H9 (cell line): ENCODE measurements around the gene VPS41. TPM values are rescaled to one million over a fixed set of nuclear protein-coding genes. Genes with fewer than 3 reads are reported as not detected.

Experiments used
- DNase-seq: peaks from one replicate; pipeline ENCODE4 v3.0.0-alpha.2; 2017
- H2AFZ ChIP-seq: one replicate; pipeline ENCODE4 v1.6.1; 2013; ENCODE audit warnings: mild to moderate bottlenecking, low read length, control low read depth, moderate library complexity
- H2AK5ac ChIP-seq: 2 replicates; pipeline ENCODE4 v1.6.1; 2013; ENCODE audit warnings: low read length, control low read depth, mixed read lengths; ENCODE audit not compliant: insufficient read length
- H2BK120ac ChIP-seq: one replicate; pipeline ENCODE4 v1.6.1; 2013; ENCODE audit warnings: low read depth, mild to moderate bottlenecking, low read length, control low read depth, inconsistent platforms; ENCODE audit not compliant: poor library complexity, severe bottlenecking
- H2BK12ac ChIP-seq: 2 replicates; pipeline ENCODE4 v1.6.1; 2013; ENCODE audit warnings: low read length, control low read depth, mixed read lengths, low read depth; ENCODE audit not compliant: insufficient read length
- H2BK15ac ChIP-seq: 2 replicates; pipeline ENCODE4 v1.6.1; 2013; ENCODE audit warnings: low read depth, low read length, control low read depth
- H2BK20ac ChIP-seq: one replicate; pipeline ENCODE4 v1.6.1; 2013; ENCODE audit warnings: low read depth, mild to moderate bottlenecking, low read length, control low read depth, inconsistent platforms; ENCODE audit not compliant: poor library complexity, severe bottlenecking
- H2BK5ac ChIP-seq: 2 replicates; pipeline ENCODE4 v1.6.1; 2013; ENCODE audit warnings: low read length, control low read depth, mixed read lengths; ENCODE audit not compliant: insufficient read length
- H3K14ac ChIP-seq: 2 replicates; pipeline ENCODE4 v1.6.1; 2013; ENCODE audit warnings: low read length, control low read depth; ENCODE audit not compliant: insufficient read depth
- H3K18ac ChIP-seq: 2 replicates; pipeline ENCODE4 v1.6.1; 2013; ENCODE audit warnings: low read depth, mild to moderate bottlenecking, mixed read lengths, low read length, control low read depth; ENCODE audit not compliant: insufficient read length
- H3K23ac ChIP-seq: 2 replicates; pipeline ENCODE4 v1.6.1; 2013; ENCODE audit warnings: low read length, control low read depth, mixed read lengths, low read depth; ENCODE audit not compliant: insufficient read length
- H3K23me2 ChIP-seq: 2 replicates; pipeline ENCODE4 v1.6.1; 2013; ENCODE audit warnings: low read depth, mild to moderate bottlenecking, mixed read lengths, low read length, control low read depth; ENCODE audit not compliant: insufficient read length, poor library complexity, severe bottlenecking
- H3K27ac ChIP-seq: 2 replicates; pipeline ENCODE4 v1.5.1; 2013; ENCODE audit warnings: low read length, control low read depth, mixed read lengths, low read depth; ENCODE audit not compliant: insufficient read length
- H3K27me3 ChIP-seq: 2 replicates; pipeline ENCODE4 v1.6.1; 2013; ENCODE audit warnings: low read length, control low read depth, inconsistent platforms; ENCODE audit not compliant: insufficient read depth
- H3K4ac ChIP-seq: 2 replicates; pipeline ENCODE4 v1.6.1; 2013; ENCODE audit warnings: low read depth, mild to moderate bottlenecking, control low read depth, inconsistent platforms, low read length, moderate library complexity
- H3K4me1 ChIP-seq: 2 replicates; pipeline ENCODE4 v1.6.1; 2013; ENCODE audit warnings: low read length, control low read depth, inconsistent platforms; ENCODE audit not compliant: insufficient read depth
- H3K4me2 ChIP-seq: 2 replicates; pipeline ENCODE4 v1.6.1; 2013; ENCODE audit warnings: low read length, control low read depth, mixed read lengths; ENCODE audit not compliant: insufficient read length, insufficient read depth
- H3K56ac ChIP-seq: 2 replicates; pipeline ENCODE4 v1.6.1; 2013; ENCODE audit warnings: low read depth, mild to moderate bottlenecking, mixed read lengths, low read length, control low read depth; ENCODE audit not compliant: insufficient read length
- H3K79me1 ChIP-seq: 2 replicates; pipeline ENCODE4 v1.6.1; 2013; ENCODE audit warnings: low read depth, mild to moderate bottlenecking, moderate library complexity, low read length, control low read depth, inconsistent platforms; ENCODE audit not compliant: insufficient read depth, poor library complexity, severe bottlenecking
- H3K79me2 ChIP-seq: 2 replicates; pipeline ENCODE4 v1.6.1; 2013; ENCODE audit warnings: low read length, control low read depth, inconsistent platforms; ENCODE audit not compliant: insufficient read depth
- H3K9ac ChIP-seq: 2 replicates; pipeline ENCODE4 v1.6.1; 2013; ENCODE audit warnings: low read length, control low read depth, mixed read lengths; ENCODE audit not compliant: insufficient read length; ENCODE audit errors: extremely low read depth
- H3K9me3 ChIP-seq: one replicate; pipeline ENCODE4 v1.6.1; 2013; ENCODE audit warnings: low read depth, low read length, inconsistent platforms; ENCODE audit not compliant: control insufficient read depth
- H3T11ph ChIP-seq: one replicate; pipeline ENCODE4 v1.6.1; 2013; ENCODE audit warnings: mild to moderate bottlenecking, low read length, control low read depth, inconsistent platforms
- H4K20me1 ChIP-seq: one replicate; pipeline ENCODE4 v1.6.1; 2013; ENCODE audit not compliant: control insufficient read depth, insufficient read length, insufficient read depth
- H4K5ac ChIP-seq: 2 replicates; pipeline ENCODE4 v1.6.1; 2013; ENCODE audit warnings: low read depth, mild to moderate bottlenecking, mixed read lengths, low read length, control low read depth; ENCODE audit not compliant: insufficient read length
- H4K8ac ChIP-seq: replicated peaks from 2 replicates; pipeline ENCODE4 v1.6.1; 2013; ENCODE audit warnings: low read length, control low read depth, mixed read lengths, low read depth; ENCODE audit not compliant: insufficient read length
- H4K91ac ChIP-seq: 2 replicates; pipeline ENCODE4 v1.6.1; 2013; ENCODE audit warnings: low read depth, mild to moderate bottlenecking, moderate library complexity, mixed read lengths, low read length, control low read depth; ENCODE audit not compliant: insufficient read length
- H3K27ac Mint-ChIP-seq, 3 experiments: 2 replicates in 2 of 3; 3 replicates in 1 of 3; pipeline ENCODE4 v1.8.0; 2020 to 2021; ENCODE audit warnings: mixed read lengths in 3 of 3, mild to moderate bottlenecking in 1 of 3, moderate library complexity in 1 of 3
- H3K27me3 Mint-ChIP-seq: 2 replicates; pipeline ENCODE4 v1.8.0; 2021; ENCODE audit warnings: low read depth, mild to moderate bottlenecking, moderate library complexity, mixed read lengths
- H3K36me3 Mint-ChIP-seq, 3 experiments: 2 replicates in 2 of 3; 3 replicates in 1 of 3; pipeline ENCODE4 v1.8.0; 2020 to 2021; ENCODE audit warnings: low read depth in 3 of 3, mixed read lengths in 3 of 3; ENCODE audit not compliant: insufficient read depth in 1 of 3
- H3K4me1 Mint-ChIP-seq, 2 experiments: 2 replicates each; pipeline ENCODE4 v1.8.0; 2020; ENCODE audit warnings: mixed read lengths in 2 of 2
- H3K4me3 Mint-ChIP-seq, 2 experiments: 2 replicates in 1 of 2; 3 replicates in 1 of 2; pipeline ENCODE4 v1.8.0; 2020 to 2021; ENCODE audit warnings: mild to moderate bottlenecking in 2 of 2, mixed read lengths in 2 of 2, moderate library complexity in 1 of 2
- H3K9me3 Mint-ChIP-seq, 2 experiments: 2 replicates in 1 of 2; 3 replicates in 1 of 2; pipeline ENCODE4 v1.8.0; 2020; ENCODE audit warnings: mild to moderate bottlenecking in 2 of 2, mixed read lengths in 2 of 2, moderate library complexity in 1 of 2
- WGBS: extraction: QIAGEN DNeasy Blood & Tissue Kit; methylation state at CpG from one replicate; pipeline ENCODE4 v1.1.7; 2013; ENCODE audit warnings: missing lambda C conversion rate, low lambda C conversion rate, mixed read lengths; ENCODE audit not compliant: insufficient read length; ENCODE audit errors: extremely low coverage; 5-methylcytosine and 5-hydroxymethylcytosine counted together
- total RNA-seq: library from RNA; stranded (reverse); gene quantifications from 2 replicates; pipeline ENCODE4 v1.2.1, GENCODE V29; 2021
- TF ChIP-seq, protein P1 (sequence below): fragments of 200-600 bp; sonication (generic); conservative IDR thresholded peaks from 3 replicates; pipeline ENCODE4 v1.8.0; 2021; ENCODE audit warnings: antibody characterized with exemption, mild to moderate bottlenecking

The VPS41 gene
- total RNA-seq, 1 experiment from 2014 or later, result 49.3 TPM

DNA sequence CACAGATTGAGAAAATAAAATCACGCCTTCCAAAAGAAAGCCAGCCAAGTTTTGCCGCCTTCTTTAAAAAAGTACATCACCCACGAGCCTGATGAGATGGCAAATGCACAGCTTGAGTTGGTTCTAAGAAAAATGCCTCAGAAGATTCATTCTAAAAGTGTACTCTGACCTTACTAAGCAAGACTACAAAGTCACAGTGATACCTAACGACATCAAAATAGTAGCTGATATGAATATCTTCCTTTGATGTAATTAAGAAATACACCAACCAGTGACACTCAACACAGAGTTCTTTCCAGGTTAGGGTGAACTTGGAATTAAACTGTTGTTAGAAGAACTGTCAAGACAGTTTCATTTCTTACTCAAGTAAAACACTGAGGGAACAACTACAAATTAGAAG, 199.9 kb downstream of the VPS41 start:
- H3K4me3 Mint-ChIP-seq, result no peak overlapping the region
- no peak for DNase-seq
- Histone ChIP-seq H3K79me2 (no peaks in the 10 kb centered on the region), H2AFZ (no peak overlapping the region), H2AK5ac (no peak overlapping the region), H4K8ac (no peak overlapping the region), H4K91ac (no peak overlapping the region), H3K27ac (no peak overlapping the region), H2BK12ac (no peak overlapping the region), H3K4me1 (no peaks in the 10 kb centered on the region), H3K56ac (no peak overlapping the region), H3K9me3 (no peaks in the 10 kb centered on the region), H3K23me2 (no peaks in the 10 kb centered on the region), H3K4ac (no peak overlapping the region), H3K4me2 (no peak overlapping the region), H3K9ac (no peak overlapping the region), H2BK20ac (no peak overlapping the region), H4K20me1 (no peaks in the 10 kb centered on the region), H3T11ph (no peak overlapping the region), H3K79me1 (no peaks in the 10 kb centered on the region), H3K27me3 (no peaks in the 10 kb centered on the region), H3K23ac (no peak overlapping the region), H2BK120ac (no peak overlapping the region), H4K5ac (no peak overlapping the region), H2BK5ac (no peak overlapping the region), H3K14ac (no peak overlapping the region), H2BK15ac (no peak overlapping the region), H3K18ac (no peak overlapping the region)
- no peaks in the 10 kb centered on the region; a peak in 1 of 7 replicates for H3K36me3 Mint-ChIP-seq
- TF ChIP-seq, protein P1, sequence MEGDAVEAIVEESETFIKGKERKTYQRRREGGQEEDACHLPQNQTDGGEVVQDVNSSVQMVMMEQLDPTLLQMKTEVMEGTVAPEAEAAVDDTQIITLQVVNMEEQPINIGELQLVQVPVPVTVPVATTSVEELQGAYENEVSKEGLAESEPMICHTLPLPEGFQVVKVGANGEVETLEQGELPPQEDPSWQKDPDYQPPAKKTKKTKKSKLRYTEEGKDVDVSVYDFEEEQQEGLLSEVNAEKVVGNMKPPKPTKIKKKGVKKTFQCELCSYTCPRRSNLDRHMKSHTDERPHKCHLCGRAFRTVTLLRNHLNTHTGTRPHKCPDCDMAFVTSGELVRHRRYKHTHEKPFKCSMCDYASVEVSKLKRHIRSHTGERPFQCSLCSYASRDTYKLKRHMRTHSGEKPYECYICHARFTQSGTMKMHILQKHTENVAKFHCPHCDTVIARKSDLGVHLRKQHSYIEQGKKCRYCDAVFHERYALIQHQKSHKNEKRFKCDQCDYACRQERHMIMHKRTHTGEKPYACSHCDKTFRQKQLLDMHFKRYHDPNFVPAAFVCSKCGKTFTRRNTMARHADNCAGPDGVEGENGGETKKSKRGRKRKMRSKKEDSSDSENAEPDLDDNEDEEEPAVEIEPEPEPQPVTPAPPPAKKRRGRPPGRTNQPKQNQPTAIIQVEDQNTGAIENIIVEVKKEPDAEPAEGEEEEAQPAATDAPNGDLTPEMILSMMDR, result no peak
- H3K27me3 Mint-ChIP-seq, result peaks cover 1% of the 10 kb centered on the region
- H3K9me3 Mint-ChIP-seq, result no peaks in the 10 kb centered on the region
- H3K4me1 Mint-ChIP-seq, result no peaks in the 10 kb centered on the region
- no CpG with 5 or more reads among the region's 4 CpGs for WGBS
- H3K27ac Mint-ChIP-seq, result no peak overlapping the region
